Measurements from ENCODE around the gene INHBA. TPM values are rescaled to one million over a fixed set of nuclear protein-coding genes. Genes with fewer than 3 reads are reported as not detected.

INHBA gene
- total RNA-seq, 1 donor from 2014 or later, result 8.9 TPM

- TF ChIP-seq CTCF (conservative IDR thresholded peaks at IDR 0.05; ENCODE audit: low read depth, low read length), result no peak
- H3K4me3 ChIP-seq (ENCODE audit: low read depth, low read length), result no peak overlapping the region
- DNase-seq (ENCODE audit: low read depth), result no peak
Observed at GRCh38 chr7:41742401-41743020, 39.6 kb upstream of the INHBA start.

- no peak overlapping the region for H3K4me3 ChIP-seq (ENCODE audit: low read depth, low read length)
- no peak for TF ChIP-seq CTCF (conservative IDR thresholded peaks at IDR 0.05; ENCODE audit: low read depth, low read length)
- DNase-seq (ENCODE audit: low read depth), result no peak
Observed at GRCh38 chr7:41738806-41739205, 35.9 kb upstream of the INHBA start.

GRCh38 chr7:41738336-41738735, 35.4 kb upstream of the INHBA start:
- H3K4me3 ChIP-seq (ENCODE audit: low read depth, low read length), result no peak overlapping the region
- TF ChIP-seq CTCF (conservative IDR thresholded peaks at IDR 0.05; ENCODE audit: low read depth, low read length), result no peak

GRCh38 chr7:41735206-41735605, 32.3 kb upstream of the INHBA start:
- no peak overlapping the region for H3K4me3 ChIP-seq (ENCODE audit: low read depth, low read length)
- DNase-seq (ENCODE audit: low read depth), result no peak
- TF ChIP-seq CTCF (conservative IDR thresholded peaks at IDR 0.05; ENCODE audit: low read depth, low read length), result no peak

More at GRCh38 chr7:41738336-41738735, 35.4 kb upstream of the INHBA start:
- DNase-seq (ENCODE audit: low read depth), result no peak

- H3K4me3 ChIP-seq (ENCODE audit: low read depth, low read length), result no peak overlapping the region
- no peak for DNase-seq (ENCODE audit: low read depth)
- no peak for TF ChIP-seq CTCF (conservative IDR thresholded peaks at IDR 0.05; ENCODE audit: low read depth, low read length)
Observed at GRCh38 chr7:41732843-41733306, 30.0 kb upstream of the INHBA start.

GRCh38 chr7:41732436-41732785, 29.5 kb upstream of the INHBA start:
- no peak overlapping the region for H3K4me3 ChIP-seq (ENCODE audit: low read depth, low read length)
- no peak for TF ChIP-seq CTCF (conservative IDR thresholded peaks at IDR 0.05; ENCODE audit: low read depth, low read length)
- no peak for DNase-seq (ENCODE audit: low read depth)

Measured in epithelial cell of proximal tubule (primary cell).